Superior temporal gyrus (tissue), 1 donor: ENCODE data around the gene FUT4.
A peak's percentile ranks its signal among the peaks of the same experiment; 100 is the strongest.
"Not testable (repeated sequence)": the region's sequence is repeated elsewhere in the genome, so short reads cannot be mapped to it uniquely, and the experiment has no call there.

Experiments
- DNase-seq: peaks from one replicate; pipeline ENCODE4 v3.0.0-alpha.2; 2016; ENCODE audit errors: extremely low spot score

Gene FUT4

GRCh38 chr11:94533696-94534630 is 9.8 kb upstream of the FUT4 start:
- no peak for DNase-seq

GRCh38 chr11:94536386-94536785 is 7.3 kb upstream of the FUT4 start:
- DNase-seq: no peak

- DNase-seq: no peak
Measured at GRCh38 chr11:94537031-94537600, 6.6 kb upstream of the FUT4 start.

- DNase-seq: no peak
Measured at GRCh38 chr11:94539420-94539819, 4.3 kb upstream of the FUT4 start.

GRCh38 chr11:94544646-94545263 is 1.0 kb downstream of the FUT4 start:
- no peak for DNase-seq

- DNase-seq: no peak
Measured at GRCh38 chr11:94545264-94546161, 1.8 kb downstream of the FUT4 start.

GRCh38 chr11:94546162-94546470 is 2.4 kb downstream of the FUT4 start:
- DNase-seq: no peak

- DNase-seq: peak; percentile 41
Measured at GRCh38 chr11:94546886-94547285, 3.2 kb downstream of the FUT4 start.

- DNase-seq: peak; percentile 24
Measured at GRCh38 chr11:94549146-94549545, 5.4 kb downstream of the FUT4 start.

- DNase-seq: no peak
Measured at GRCh38 chr11:94550513-94550912, 6.8 kb downstream of the FUT4 start.

GRCh38 chr11:94553938-94554337 is 10.2 kb downstream of the FUT4 start:
- DNase-seq: no peak

GRCh38 chr11:94555752-94556329 is 12.1 kb downstream of the FUT4 start:
- not testable (repeated sequence) for DNase-seq

- DNase-seq: no peak
Measured at GRCh38 chr11:94557421-94557820, 13.7 kb downstream of the FUT4 start.

GRCh38 chr11:94557992-94558391 is 14.3 kb downstream of the FUT4 start:
- DNase-seq: no peak

- DNase-seq: no peak
Measured at GRCh38 chr11:94558468-94558867, 14.7 kb downstream of the FUT4 start.

- no peak for DNase-seq
Measured at GRCh38 chr11:94558932-94559331, 15.2 kb downstream of the FUT4 start.

- DNase-seq: no peak
Measured at GRCh38 chr11:94559361-94559760, 15.6 kb downstream of the FUT4 start.

GRCh38 chr11:94560834-94561233 is 17.1 kb downstream of the FUT4 start:
- DNase-seq: no peak

- DNase-seq: no peak
Measured at GRCh38 chr11:94563176-94563847, 19.6 kb downstream of the FUT4 start.

GRCh38 chr11:94563848-94564467 is 20.2 kb downstream of the FUT4 start:
- DNase-seq: no peak
